Measurements from ENCODE around the gene E2F4.

DNA sequence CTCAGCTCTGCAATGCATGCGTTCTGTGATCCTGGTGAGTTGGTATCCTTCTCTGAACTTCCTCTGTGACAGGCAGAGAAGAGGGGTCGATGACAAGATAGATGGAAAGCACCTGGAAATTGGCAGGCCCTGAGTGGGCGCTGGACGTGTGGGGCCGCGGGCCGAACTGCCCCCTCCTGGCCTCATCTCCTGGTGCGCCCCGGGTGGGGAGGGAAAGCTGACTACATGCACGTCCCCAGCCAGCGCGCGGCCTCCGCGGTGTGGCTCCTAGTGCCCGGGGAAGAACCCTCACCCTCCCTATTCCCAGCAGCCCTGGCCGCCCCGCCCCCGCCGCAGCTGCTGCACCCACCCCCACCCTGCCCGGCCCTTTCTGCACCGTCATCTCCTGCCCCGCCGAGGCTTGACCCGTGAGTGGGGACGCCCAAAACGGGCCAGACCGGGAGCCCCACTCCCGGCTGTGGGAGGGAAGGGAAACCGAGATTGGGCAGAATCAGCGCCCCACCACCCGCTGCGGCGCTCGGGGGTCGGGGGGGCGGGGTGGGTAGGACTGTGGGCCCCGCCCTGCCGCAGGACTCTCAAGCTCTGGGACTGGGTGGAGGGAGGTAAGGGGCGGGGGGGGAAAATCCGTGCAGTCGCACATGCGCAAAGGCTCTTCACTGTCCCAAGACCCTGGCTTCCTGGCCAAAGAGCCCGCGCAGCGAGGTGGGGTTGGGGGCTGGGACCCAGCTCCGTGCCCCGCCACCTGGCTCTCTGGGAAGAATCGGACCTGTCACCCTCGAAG, 21.6 kb upstream of the E2F4 start, which contains the start of gene NOL3:
- TF ChIP-seq, protein P1, sequence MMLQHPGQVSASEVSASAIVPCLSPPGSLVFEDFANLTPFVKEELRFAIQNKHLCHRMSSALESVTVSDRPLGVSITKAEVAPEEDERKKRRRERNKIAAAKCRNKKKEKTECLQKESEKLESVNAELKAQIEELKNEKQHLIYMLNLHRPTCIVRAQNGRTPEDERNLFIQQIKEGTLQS (IDR thresholded peaks at IDR 0.05), result no peak
- TF ChIP-seq, protein P1 (CRISPR knock-in tag; conservative IDR thresholded peaks at IDR 0.05), result no peak
- TF ChIP-seq ETV6 (IDR thresholded peaks at IDR 0.05; ENCODE audit: borderline replicate concordance in 1 of 2, low read depth in 2 of 2, low read length in 1 of 2) (no peak), ETV6 (CRISPR knock-in tag; IDR thresholded peaks at IDR 0.05; ENCODE audit: borderline replicate concordance) (no peak), TAF1 (IDR thresholded peaks at IDR 0.05; ENCODE audit: control insufficient read depth, extremely low read depth, insufficient read depth, low read length, severe bottlenecking) (no peak)
